Prostate gland (tissue), 2 donors: ENCODE data around the gene TMEM181.

Experiments used
- POLR2A ChIP-seq: fragments of 450-650 bp; IDR thresholded peaks from one replicate; pipeline ENCODE4 v1.6.1; 2016; ENCODE audit warnings: antibody characterized with exemption, mild to moderate bottlenecking
- POLR2AphosphoS5 ChIP-seq: sonication (generic); formaldehyde crosslinking; IDR thresholded peaks from one replicate; pipeline ENCODE4 v1.6.1; 2017; ENCODE audit warnings: antibody characterized with exemption
- TF ChIP-seq, protein P1 (sequence below), 4 experiments: fragments of 200-600 bp in 2 of 4; fragments of 450-650 bp in 2 of 4; sonication (generic) in 2 of 4; IDR thresholded peaks; 1 replicate in 3 of 4; 2 replicates in 1 of 4; pipeline ENCODE4 v1.5.1; 2016 to 2019; ENCODE audit warnings: antibody characterized with exemption in 4 of 4, mild to moderate bottlenecking in 2 of 4, moderate library complexity in 2 of 4

DNA sequence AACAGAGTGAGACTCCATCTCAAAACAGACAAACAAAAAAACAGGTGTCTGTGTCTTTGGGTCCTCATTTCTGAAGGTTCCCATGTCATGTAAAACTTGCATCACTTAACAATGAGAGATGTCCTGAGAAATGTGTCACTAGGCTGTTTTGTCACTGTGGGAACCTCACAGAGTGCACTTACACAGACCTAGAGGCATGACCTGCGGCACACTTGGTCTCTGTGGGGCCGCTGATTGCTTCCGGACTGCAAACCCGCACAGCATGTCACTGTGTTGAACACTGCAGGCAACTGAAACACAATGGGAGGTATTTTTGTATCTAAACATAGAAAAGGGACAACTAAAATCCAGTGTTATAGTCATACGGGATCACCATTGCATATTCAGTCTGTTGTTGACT, 42.3 kb upstream of the TMEM181 start:
- TF ChIP-seq POLR2A (no peak), POLR2AphosphoS5 (no peak)
- TF ChIP-seq, protein P1, sequence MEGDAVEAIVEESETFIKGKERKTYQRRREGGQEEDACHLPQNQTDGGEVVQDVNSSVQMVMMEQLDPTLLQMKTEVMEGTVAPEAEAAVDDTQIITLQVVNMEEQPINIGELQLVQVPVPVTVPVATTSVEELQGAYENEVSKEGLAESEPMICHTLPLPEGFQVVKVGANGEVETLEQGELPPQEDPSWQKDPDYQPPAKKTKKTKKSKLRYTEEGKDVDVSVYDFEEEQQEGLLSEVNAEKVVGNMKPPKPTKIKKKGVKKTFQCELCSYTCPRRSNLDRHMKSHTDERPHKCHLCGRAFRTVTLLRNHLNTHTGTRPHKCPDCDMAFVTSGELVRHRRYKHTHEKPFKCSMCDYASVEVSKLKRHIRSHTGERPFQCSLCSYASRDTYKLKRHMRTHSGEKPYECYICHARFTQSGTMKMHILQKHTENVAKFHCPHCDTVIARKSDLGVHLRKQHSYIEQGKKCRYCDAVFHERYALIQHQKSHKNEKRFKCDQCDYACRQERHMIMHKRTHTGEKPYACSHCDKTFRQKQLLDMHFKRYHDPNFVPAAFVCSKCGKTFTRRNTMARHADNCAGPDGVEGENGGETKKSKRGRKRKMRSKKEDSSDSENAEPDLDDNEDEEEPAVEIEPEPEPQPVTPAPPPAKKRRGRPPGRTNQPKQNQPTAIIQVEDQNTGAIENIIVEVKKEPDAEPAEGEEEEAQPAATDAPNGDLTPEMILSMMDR (IDR thresholded peaks at IDR 0.05): no peak
